H9 (cell line): Measurements from ENCODE around the gene KATNIP. TPM values are rescaled to one million over a fixed set of nuclear protein-coding genes. Genes with fewer than 3 reads are reported as not detected.

Experiments used
- DNase-seq: peaks from one replicate; pipeline ENCODE4 v3.0.0-alpha.2; 2017
- H2AFZ ChIP-seq: one replicate; pipeline ENCODE4 v1.6.1; 2013; ENCODE audit warnings: mild to moderate bottlenecking, low read length, control low read depth, moderate library complexity
- H2AK5ac ChIP-seq: 2 replicates; pipeline ENCODE4 v1.6.1; 2013; ENCODE audit warnings: low read length, control low read depth, mixed read lengths; ENCODE audit not compliant: insufficient read length
- H2BK120ac ChIP-seq: one replicate; pipeline ENCODE4 v1.6.1; 2013; ENCODE audit warnings: low read depth, mild to moderate bottlenecking, low read length, control low read depth, inconsistent platforms; ENCODE audit not compliant: poor library complexity, severe bottlenecking
- H2BK12ac ChIP-seq: 2 replicates; pipeline ENCODE4 v1.6.1; 2013; ENCODE audit warnings: low read length, control low read depth, mixed read lengths, low read depth; ENCODE audit not compliant: insufficient read length
- H2BK15ac ChIP-seq: 2 replicates; pipeline ENCODE4 v1.6.1; 2013; ENCODE audit warnings: low read depth, low read length, control low read depth
- H2BK20ac ChIP-seq: one replicate; pipeline ENCODE4 v1.6.1; 2013; ENCODE audit warnings: low read depth, mild to moderate bottlenecking, low read length, control low read depth, inconsistent platforms; ENCODE audit not compliant: poor library complexity, severe bottlenecking
- H2BK5ac ChIP-seq: 2 replicates; pipeline ENCODE4 v1.6.1; 2013; ENCODE audit warnings: low read length, control low read depth, mixed read lengths; ENCODE audit not compliant: insufficient read length
- H3K14ac ChIP-seq: 2 replicates; pipeline ENCODE4 v1.6.1; 2013; ENCODE audit warnings: low read length, control low read depth; ENCODE audit not compliant: insufficient read depth
- H3K18ac ChIP-seq: 2 replicates; pipeline ENCODE4 v1.6.1; 2013; ENCODE audit warnings: low read depth, mild to moderate bottlenecking, mixed read lengths, low read length, control low read depth; ENCODE audit not compliant: insufficient read length
- H3K23ac ChIP-seq: 2 replicates; pipeline ENCODE4 v1.6.1; 2013; ENCODE audit warnings: low read length, control low read depth, mixed read lengths, low read depth; ENCODE audit not compliant: insufficient read length
- H3K23me2 ChIP-seq: 2 replicates; pipeline ENCODE4 v1.6.1; 2013; ENCODE audit warnings: low read depth, mild to moderate bottlenecking, mixed read lengths, low read length, control low read depth; ENCODE audit not compliant: insufficient read length, poor library complexity, severe bottlenecking
- H3K27ac ChIP-seq: 2 replicates; pipeline ENCODE4 v1.5.1; 2013; ENCODE audit warnings: low read length, control low read depth, mixed read lengths, low read depth; ENCODE audit not compliant: insufficient read length
- H3K27me3 ChIP-seq: 2 replicates; pipeline ENCODE4 v1.6.1; 2013; ENCODE audit warnings: low read length, control low read depth, inconsistent platforms; ENCODE audit not compliant: insufficient read depth
- H3K4ac ChIP-seq: 2 replicates; pipeline ENCODE4 v1.6.1; 2013; ENCODE audit warnings: low read depth, mild to moderate bottlenecking, control low read depth, inconsistent platforms, low read length, moderate library complexity
- H3K4me1 ChIP-seq: 2 replicates; pipeline ENCODE4 v1.6.1; 2013; ENCODE audit warnings: low read length, control low read depth, inconsistent platforms; ENCODE audit not compliant: insufficient read depth
- H3K4me2 ChIP-seq: 2 replicates; pipeline ENCODE4 v1.6.1; 2013; ENCODE audit warnings: low read length, control low read depth, mixed read lengths; ENCODE audit not compliant: insufficient read length, insufficient read depth
- H3K56ac ChIP-seq: 2 replicates; pipeline ENCODE4 v1.6.1; 2013; ENCODE audit warnings: low read depth, mild to moderate bottlenecking, mixed read lengths, low read length, control low read depth; ENCODE audit not compliant: insufficient read length
- H3K79me1 ChIP-seq: 2 replicates; pipeline ENCODE4 v1.6.1; 2013; ENCODE audit warnings: low read depth, mild to moderate bottlenecking, moderate library complexity, low read length, control low read depth, inconsistent platforms; ENCODE audit not compliant: insufficient read depth, poor library complexity, severe bottlenecking
- H3K79me2 ChIP-seq: 2 replicates; pipeline ENCODE4 v1.6.1; 2013; ENCODE audit warnings: low read length, control low read depth, inconsistent platforms; ENCODE audit not compliant: insufficient read depth
- H3K9ac ChIP-seq: 2 replicates; pipeline ENCODE4 v1.6.1; 2013; ENCODE audit warnings: low read length, control low read depth, mixed read lengths; ENCODE audit not compliant: insufficient read length; ENCODE audit errors: extremely low read depth
- H3K9me3 ChIP-seq: one replicate; pipeline ENCODE4 v1.6.1; 2013; ENCODE audit warnings: low read depth, low read length, inconsistent platforms; ENCODE audit not compliant: control insufficient read depth
- H3T11ph ChIP-seq: one replicate; pipeline ENCODE4 v1.6.1; 2013; ENCODE audit warnings: mild to moderate bottlenecking, low read length, control low read depth, inconsistent platforms
- H4K20me1 ChIP-seq: one replicate; pipeline ENCODE4 v1.6.1; 2013; ENCODE audit not compliant: control insufficient read depth, insufficient read length, insufficient read depth
- H4K5ac ChIP-seq: 2 replicates; pipeline ENCODE4 v1.6.1; 2013; ENCODE audit warnings: low read depth, mild to moderate bottlenecking, mixed read lengths, low read length, control low read depth; ENCODE audit not compliant: insufficient read length
- H4K8ac ChIP-seq: replicated peaks from 2 replicates; pipeline ENCODE4 v1.6.1; 2013; ENCODE audit warnings: low read length, control low read depth, mixed read lengths, low read depth; ENCODE audit not compliant: insufficient read length
- H4K91ac ChIP-seq: 2 replicates; pipeline ENCODE4 v1.6.1; 2013; ENCODE audit warnings: low read depth, mild to moderate bottlenecking, moderate library complexity, mixed read lengths, low read length, control low read depth; ENCODE audit not compliant: insufficient read length
- H3K27ac Mint-ChIP-seq, 3 experiments: 2 replicates in 2 of 3; 3 replicates in 1 of 3; pipeline ENCODE4 v1.8.0; 2020 to 2021; ENCODE audit warnings: mixed read lengths in 3 of 3, mild to moderate bottlenecking in 1 of 3, moderate library complexity in 1 of 3
- H3K27me3 Mint-ChIP-seq: 2 replicates; pipeline ENCODE4 v1.8.0; 2021; ENCODE audit warnings: low read depth, mild to moderate bottlenecking, moderate library complexity, mixed read lengths
- H3K36me3 Mint-ChIP-seq, 3 experiments: 2 replicates in 2 of 3; 3 replicates in 1 of 3; pipeline ENCODE4 v1.8.0; 2020 to 2021; ENCODE audit warnings: low read depth in 3 of 3, mixed read lengths in 3 of 3; ENCODE audit not compliant: insufficient read depth in 1 of 3
- H3K4me1 Mint-ChIP-seq, 2 experiments: 2 replicates each; pipeline ENCODE4 v1.8.0; 2020; ENCODE audit warnings: mixed read lengths in 2 of 2
- H3K4me3 Mint-ChIP-seq, 2 experiments: 2 replicates in 1 of 2; 3 replicates in 1 of 2; pipeline ENCODE4 v1.8.0; 2020 to 2021; ENCODE audit warnings: mild to moderate bottlenecking in 2 of 2, mixed read lengths in 2 of 2, moderate library complexity in 1 of 2
- H3K9me3 Mint-ChIP-seq, 2 experiments: 2 replicates in 1 of 2; 3 replicates in 1 of 2; pipeline ENCODE4 v1.8.0; 2020; ENCODE audit warnings: mild to moderate bottlenecking in 2 of 2, mixed read lengths in 2 of 2, moderate library complexity in 1 of 2
- CTCF ChIP-seq: fragments of 200-600 bp; sonication (generic); conservative IDR thresholded peaks from 3 replicates; pipeline ENCODE4 v1.8.0; 2021; ENCODE audit warnings: antibody characterized with exemption, mild to moderate bottlenecking
- WGBS: extraction: QIAGEN DNeasy Blood & Tissue Kit; methylation state at CpG from one replicate; pipeline ENCODE4 v1.1.7; 2013; ENCODE audit warnings: missing lambda C conversion rate, low lambda C conversion rate, mixed read lengths; ENCODE audit not compliant: insufficient read length; ENCODE audit errors: extremely low coverage; 5-methylcytosine and 5-hydroxymethylcytosine counted together
- total RNA-seq: library from RNA; stranded (reverse); gene quantifications from 2 replicates; pipeline ENCODE4 v1.2.1, GENCODE V29; 2021

KATNIP gene
- total RNA-seq, 1 experiment from 2014 or later, result 13.2 TPM

- WGBS, result no CpG with 5 or more reads among the region's 7 CpGs
Observed at GRCh38 chr16:27517664-27518063, 32.3 kb upstream of the KATNIP start.

More at GRCh38 chr16:27517664-27518063, 32.3 kb upstream of the KATNIP start:
- H3K4me2 ChIP-seq, result no peak overlapping the region
- H3K27ac Mint-ChIP-seq, result peak overlapping the region in 2 of 3 experiments; percentile 38 to 53; a peak in 3 of 7 replicates
- no peak overlapping the region for H3K4me3 Mint-ChIP-seq
- no peaks in the 10 kb centered on the region for H3K27me3 ChIP-seq
- no peak overlapping the region for H3K18ac ChIP-seq
- no peaks in the 10 kb centered on the region for H3K9me3 Mint-ChIP-seq
- H3K4me1 Mint-ChIP-seq, result peaks cover 0 to 4% of the 10 kb centered on the region in 2 experiments; a peak in 2 of 4 replicates
- H3T11ph ChIP-seq, result no peak overlapping the region
- H2AK5ac ChIP-seq, result no peak overlapping the region
- no peak overlapping the region for H3K9ac ChIP-seq
- H2BK120ac ChIP-seq, result no peak overlapping the region
- H4K5ac ChIP-seq, result no peak overlapping the region
- H4K8ac ChIP-seq, result no peak overlapping the region
- H3K4me1 ChIP-seq, result no peaks in the 10 kb centered on the region
- H3K27me3 Mint-ChIP-seq, result no peaks in the 10 kb centered on the region
- no peak overlapping the region for H3K27ac ChIP-seq
- no peak for TF ChIP-seq CTCF
- no peak overlapping the region for H4K91ac ChIP-seq
- no peak overlapping the region for H2BK20ac ChIP-seq
- no peak overlapping the region for H3K4ac ChIP-seq
- no peak overlapping the region for H3K14ac ChIP-seq
- no peak for DNase-seq
- H2BK15ac ChIP-seq, result no peak overlapping the region
- peaks cover 4% of the 10 kb centered on the region for H4K20me1 ChIP-seq
- H3K9me3 ChIP-seq, result no peaks in the 10 kb centered on the region
- H2BK12ac ChIP-seq, result no peak overlapping the region
- no peaks in the 10 kb centered on the region for H3K79me2 ChIP-seq
- no peak overlapping the region for H2BK5ac ChIP-seq
- peaks cover 22 to 52% (median 48%) of the 10 kb centered on the region in 3 experiments; a peak in 6 of 7 replicates for H3K36me3 Mint-ChIP-seq
- H3K79me1 ChIP-seq, result no peaks in the 10 kb centered on the region
- no peak overlapping the region for H2AFZ ChIP-seq
- no peaks in the 10 kb centered on the region for H3K23me2 ChIP-seq
- no peak overlapping the region for H3K56ac ChIP-seq
- H3K23ac ChIP-seq, result no peak overlapping the region
